ENCODE data around the gene SHPK. TPM values are rescaled to one million over a fixed set of nuclear protein-coding genes. Genes with fewer than 3 reads are reported as not detected.
"Not testable (repeated sequence)": the region's sequence is repeated elsewhere in the genome, so short reads cannot be mapped to it uniquely, and the experiment has no call there.

SHPK gene
- total RNA-seq, 1 donor = 4.7 TPM

DNA sequence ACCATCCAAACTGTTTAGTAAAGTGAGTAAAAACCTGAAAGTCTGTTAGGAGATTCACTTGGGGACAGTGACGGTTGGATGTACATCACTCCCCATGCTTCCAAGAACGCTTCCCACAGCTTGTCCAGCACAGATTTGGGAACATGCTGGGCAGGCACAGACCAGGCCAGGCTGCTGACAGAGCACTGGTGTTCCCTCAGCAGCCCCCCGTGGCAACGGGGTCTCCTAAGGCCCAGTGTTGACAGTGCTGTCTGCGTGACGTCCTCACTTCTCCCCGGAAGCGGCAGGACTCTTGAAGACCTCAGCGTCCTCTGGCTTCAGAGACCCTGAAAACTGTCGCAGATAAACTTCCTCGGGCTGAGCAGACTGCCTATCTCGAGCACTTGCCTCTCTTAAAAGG is 69.5 kb downstream of the SHPK start:
- no peaks in the 10 kb centered on the region for H3K4me1 ChIP-seq (ENCODE audit: insufficient read depth, low read length)
- H3K9me3 ChIP-seq (ENCODE audit: low read depth, low read length) = no peaks in the 10 kb centered on the region
- H3K4me3 ChIP-seq (ENCODE audit: low read length) = no peak overlapping the region
- H3K27me3 ChIP-seq (ENCODE audit: insufficient read depth, low read length) = no peaks in the 10 kb centered on the region

DNA sequence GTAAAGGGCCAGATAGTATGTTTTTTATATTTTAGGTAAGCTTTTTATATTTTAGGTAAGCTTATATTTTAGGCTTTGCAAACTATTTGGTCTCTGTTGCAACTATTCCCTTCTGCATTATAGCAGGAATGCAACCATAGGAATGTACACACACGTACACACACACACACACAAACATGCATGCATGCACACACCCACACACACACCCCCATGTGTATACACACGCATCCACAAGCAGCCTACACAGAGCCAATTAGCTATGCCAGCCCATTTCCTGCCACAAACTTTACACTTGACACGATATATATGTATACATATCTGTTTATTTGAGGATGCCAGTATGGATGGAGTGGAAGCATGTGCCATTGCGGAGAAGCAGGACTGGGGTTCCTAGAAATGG is 70.9 kb downstream of the SHPK start:
- H3K4me1 ChIP-seq (ENCODE audit: insufficient read depth, low read length) = no peaks in the 10 kb centered on the region
- no peaks in the 10 kb centered on the region for H3K27me3 ChIP-seq (ENCODE audit: insufficient read depth, low read length)
- H3K4me3 ChIP-seq (ENCODE audit: low read length) = no peak overlapping the region
- H3K9me3 ChIP-seq (ENCODE audit: low read depth, low read length) = no peaks in the 10 kb centered on the region

DNA sequence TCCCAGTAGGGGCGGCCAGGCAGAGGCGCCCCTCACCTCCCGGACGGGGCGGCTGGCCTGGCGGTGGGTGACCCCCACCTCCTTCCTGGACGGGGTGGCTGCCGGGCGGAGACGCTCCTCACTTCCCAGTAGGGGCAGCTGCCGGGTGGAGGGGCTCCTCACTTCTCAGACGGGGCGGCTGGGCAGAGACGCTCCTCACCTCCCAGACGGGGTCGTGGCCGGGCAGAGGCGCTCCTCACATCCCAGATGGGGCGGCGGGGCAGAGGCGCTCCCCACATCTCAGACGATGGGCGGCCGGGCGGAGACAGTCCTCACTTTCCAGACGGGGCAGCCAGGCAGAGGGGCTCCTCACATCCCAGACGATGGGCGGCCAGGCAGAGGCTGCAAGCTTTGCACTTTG is 71.8 kb downstream of the SHPK start:
- not testable (repeated sequence) for H3K9me3 ChIP-seq (ENCODE audit: low read depth, low read length); H3K4me3 ChIP-seq (ENCODE audit: low read length)

DNA sequence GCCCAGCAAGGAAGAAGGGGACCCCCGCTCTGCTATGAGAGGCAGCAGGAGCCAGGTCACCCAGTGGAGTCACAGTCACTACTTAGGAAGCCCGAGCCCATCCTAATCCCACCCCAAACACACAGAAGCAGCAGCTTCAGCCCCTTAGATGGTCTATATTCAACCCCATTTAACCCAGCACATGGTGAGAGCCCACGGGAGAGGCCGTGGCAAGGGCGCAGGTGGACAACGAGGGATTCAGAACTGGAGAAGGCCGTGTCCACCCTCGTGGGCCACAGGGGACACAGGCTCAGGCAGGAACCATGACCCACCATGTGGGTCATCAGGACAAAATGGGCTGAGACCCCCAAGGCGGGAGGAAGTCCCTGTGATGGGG is 76.8 kb downstream of the SHPK start:
- Histone ChIP-seq H3K4me1 (ENCODE audit: insufficient read depth, low read length) (no peaks in the 10 kb centered on the region), H3K4me3 (ENCODE audit: low read length) (no peak overlapping the region), H3K27me3 (ENCODE audit: insufficient read depth, low read length) (no peaks in the 10 kb centered on the region), H3K9me3 (ENCODE audit: low read depth, low read length) (no peaks in the 10 kb centered on the region)

More for the DNA sequence above, 71.8 kb downstream of the SHPK start:
- H3K27me3 ChIP-seq (ENCODE audit: insufficient read depth, low read length); H3K4me1 ChIP-seq (ENCODE audit: insufficient read depth, low read length): not testable (repeated sequence)

DNA sequence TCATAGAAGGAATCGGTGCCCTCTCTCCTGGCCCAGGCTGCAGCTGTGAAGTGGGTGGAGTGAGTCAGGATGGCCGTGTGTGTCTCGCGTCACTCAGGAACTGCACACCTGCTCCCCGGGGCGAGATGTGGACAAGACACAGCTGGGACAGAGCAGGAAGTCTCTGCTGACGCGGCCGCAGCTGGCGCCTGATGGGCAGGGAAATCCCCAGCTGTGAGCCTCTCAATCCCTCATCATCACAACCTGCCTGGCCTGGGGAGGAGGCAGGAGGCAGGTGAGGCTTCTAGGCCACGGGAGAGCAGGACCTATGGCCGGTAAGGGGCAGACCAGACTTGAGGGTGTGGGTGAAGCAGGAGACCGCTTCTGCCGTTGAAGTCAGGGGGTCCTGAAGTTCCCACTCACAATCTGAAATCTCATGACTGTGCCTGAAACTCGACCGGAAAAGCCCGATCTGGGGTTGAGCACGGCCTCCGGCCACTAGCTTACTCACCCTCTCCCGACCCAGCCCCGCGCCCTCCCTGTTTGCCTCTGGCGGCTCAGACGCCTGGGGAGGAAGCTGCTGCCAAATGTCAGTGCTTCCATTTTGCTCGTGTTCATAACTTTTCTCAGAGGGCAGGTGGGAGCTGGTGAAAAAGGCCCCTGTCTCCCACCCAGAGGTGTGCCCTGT is 77.3 kb downstream of the SHPK start:
- H3K27me3 ChIP-seq (ENCODE audit: insufficient read depth, low read length) = no peaks in the 10 kb centered on the region
- H3K9me3 ChIP-seq (ENCODE audit: low read depth, low read length) = no peaks in the 10 kb centered on the region
- H3K4me3 ChIP-seq (ENCODE audit: low read length) = no peak overlapping the region
- H3K4me1 ChIP-seq (ENCODE audit: insufficient read depth, low read length) = no peaks in the 10 kb centered on the region

Other genes starting within 250 kb of the SHPK start
- gene OR3A2, start 249.9 kb downstream of the SHPK start, total RNA-seq = 0.63 TPM
- 0.10 TPM for gene OR1E1, start 237.8 kb downstream of the SHPK start, total RNA-seq
- gene OR3A3, start 224.9 kb downstream of the SHPK start, total RNA-seq = not detected
- gene OR1E2, start 202.4 kb downstream of the SHPK start, total RNA-seq = not detected
- not detected for gene SPATA22, start 164.4 kb downstream of the SHPK start, total RNA-seq
- not detected for gene ASPA, start 160.3 kb downstream of the SHPK start, total RNA-seq
- 0.21 TPM for gene TRPV3, start 78.4 kb downstream of the SHPK start, total RNA-seq
- 1.2 TPM for gene TRPV1, start 26.8 kb downstream of the SHPK start, total RNA-seq
- gene CTNS, start 510 bp upstream of the SHPK start, total RNA-seq = 4.5 TPM
- 25.4 TPM for gene TAX1BP3, start 32.3 kb upstream of the SHPK start, total RNA-seq
- 15.5 TPM for gene EMC6, start 32.6 kb upstream of the SHPK start, total RNA-seq
- gene P2RX5, start 59.9 kb upstream of the SHPK start, total RNA-seq = 15.6 TPM
- 0.52 TPM for gene HASPIN, start 87.7 kb upstream of the SHPK start, total RNA-seq
- 23.1 TPM for gene ITGAE, start 164.9 kb upstream of the SHPK start, total RNA-seq
- gene NCBP3, start 210.0 kb upstream of the SHPK start, total RNA-seq = 24.1 TPM

All from mononuclear cell (primary cell).